WERI-Rb-1 (cell line): ENCODE measurements around the gene UFD1.

Source experiments
- DNase-seq: peaks from one replicate; pipeline ENCODE4 v3.0.0-alpha.2; 2020
- H3K27ac ChIP-seq: fragments of 250-450 bp; sonication (Bioruptor Pico); 2 replicates; pipeline ENCODE4 v1.5.1; 2020; ENCODE audit warnings: mild to moderate bottlenecking, moderate library complexity
- H3K27me3 ChIP-seq: fragments of 250-450 bp; sonication (Bioruptor Pico); 2 replicates; pipeline ENCODE4 v1.5.1; 2021; ENCODE audit warnings: mild to moderate bottlenecking, low read depth, moderate library complexity; ENCODE audit not compliant: insufficient read depth, severe bottlenecking
- H3K36me3 ChIP-seq: fragments of 250-450 bp; sonication (Bioruptor Pico); 2 replicates; pipeline ENCODE4 v1.5.1; 2020; ENCODE audit warnings: mild to moderate bottlenecking, moderate library complexity
- H3K4me3 ChIP-seq: 2 replicates; pipeline ENCODE4 v1.5.1; 2011; ENCODE audit warnings: low read depth, mild to moderate bottlenecking, control low read depth, low read length
- H3K9me3 ChIP-seq: fragments of 250-450 bp; sonication (Bioruptor Pico); 2 replicates; pipeline ENCODE4 v1.5.1; 2021; ENCODE audit warnings: mild to moderate bottlenecking, moderate library complexity; ENCODE audit not compliant: severe bottlenecking
- CTCF ChIP-seq: IDR thresholded peaks from 2 replicates; pipeline ENCODE4 v1.5.1; 2011; ENCODE audit warnings: low read depth, mild to moderate bottlenecking, control low read depth, inconsistent platforms, low read length

Gene UFD1

GRCh38 chr22:19457828-19458428, 21.1 kb downstream of the UFD1 start:
- no peak for DNase-seq
- H3K36me3 ChIP-seq = peaks cover 44% of the 10 kb centered on the region
- no peaks in the 10 kb centered on the region for H3K9me3 ChIP-seq
- no peak overlapping the region for H3K27ac ChIP-seq
- H3K4me3 ChIP-seq = no peak overlapping the region
- no peak for TF ChIP-seq CTCF
- no peaks in the 10 kb centered on the region for H3K27me3 ChIP-seq

GRCh38 chr22:19456541-19456940, 22.5 kb downstream of the UFD1 start:
- no peak overlapping the region for H3K4me3 ChIP-seq
- no peak for DNase-seq
- peaks cover 57% of the 10 kb centered on the region for H3K36me3 ChIP-seq
- H3K9me3 ChIP-seq = no peaks in the 10 kb centered on the region
- H3K27ac ChIP-seq = no peak overlapping the region
- no peaks in the 10 kb centered on the region for H3K27me3 ChIP-seq
- TF ChIP-seq CTCF = no peak

GRCh38 chr22:19455585-19456370, 23.2 kb downstream of the UFD1 start:
- Histone ChIP-seq H3K36me3 (peaks cover 62% of the 10 kb centered on the region), H3K9me3 (no peaks in the 10 kb centered on the region), H3K4me3 (no peak overlapping the region), H3K27ac (no peak overlapping the region), H3K27me3 (no peaks in the 10 kb centered on the region)
- TF ChIP-seq CTCF = no peak
- no peak for DNase-seq

- Histone ChIP-seq H3K27ac (no peak overlapping the region), H3K36me3 (peaks cover 68% of the 10 kb centered on the region), H3K4me3 (no peak overlapping the region), H3K9me3 (no peaks in the 10 kb centered on the region), H3K27me3 (no peaks in the 10 kb centered on the region)
- no peak for TF ChIP-seq CTCF
- no peak for DNase-seq
Observed at GRCh38 chr22:19455033-19455432, 24.0 kb downstream of the UFD1 start.

- TF ChIP-seq CTCF = no peak
- Histone ChIP-seq H3K9me3 (no peaks in the 10 kb centered on the region), H3K36me3 (peaks cover 73% of the 10 kb centered on the region), H3K27ac (no peak overlapping the region), H3K4me3 (no peak overlapping the region), H3K27me3 (no peaks in the 10 kb centered on the region)
- no peak for DNase-seq
Observed at GRCh38 chr22:19454156-19454555, 24.8 kb downstream of the UFD1 start.
